Neural progenitor cell (in vitro differentiated cells): Measurements from ENCODE around the gene TAF6.

Source experiments
- CTCF ChIP-seq: fragments of 200-600 bp; sonication (generic); IDR thresholded peaks from 2 replicates; pipeline ENCODE4 v1.5.1; 2017; ENCODE audit warnings: antibody characterized with exemption, mild to moderate bottlenecking
- EZH2 ChIP-seq: fragments of 200-600 bp; sonication (generic); IDR thresholded peaks from 2 replicates; pipeline ENCODE4 v1.6.1; 2017; ENCODE audit warnings: antibody characterized with exemption, mild to moderate bottlenecking, moderate library complexity
- EZH2phosphoT487 ChIP-seq: fragments of 200-600 bp; sonication (generic); IDR thresholded peaks from 2 replicates; pipeline ENCODE4 v1.6.1; 2017; ENCODE audit warnings: antibody characterized with exemption

- peak; percentile 84 for TF ChIP-seq CTCF
- TF ChIP-seq EZH2, result peak; percentile 31
- TF ChIP-seq EZH2phosphoT487, result no peak
Measured at GRCh38 chr7:100130608-100131453, 11.7 kb upstream of the TAF6 start.
